ENCODE measurements around the gene JUP. TPM values are rescaled to one million over a fixed set of nuclear protein-coding genes. Genes with fewer than 3 reads are reported as not detected.

Gene JUP
- total and polyA plus RNA-seq, 2 of the 13 experiments (the other 11 are each of a cell fraction or from before 2014, with no cell fraction given) = 12.1 to 20.6 TPM

DNA sequence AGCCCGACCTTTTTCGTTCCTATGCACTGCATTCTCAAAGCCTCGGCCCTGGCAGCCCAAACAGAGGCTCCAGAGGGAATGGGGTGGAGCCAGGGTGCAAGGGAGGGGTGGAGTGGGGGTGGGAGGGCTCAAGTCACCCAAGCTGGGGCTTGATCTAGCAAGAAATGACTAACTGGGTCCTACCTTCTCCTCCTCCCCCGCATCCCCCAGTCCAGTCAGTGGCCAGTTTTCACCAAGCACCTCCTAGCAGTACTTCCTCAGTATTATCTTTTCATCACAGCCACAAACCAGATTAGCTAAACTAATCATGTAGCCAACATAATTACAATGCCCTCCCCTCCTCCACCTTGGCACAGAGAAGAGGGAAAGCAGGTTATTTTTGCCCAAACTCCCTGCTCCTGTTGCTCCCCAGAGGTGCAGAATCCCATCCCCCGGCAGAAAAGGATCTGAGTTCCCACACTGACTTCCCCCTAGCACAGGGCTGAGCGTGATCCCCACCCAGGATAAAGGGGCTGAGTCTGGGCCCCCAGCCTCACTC lies 2.2 kb downstream of the JUP start:
- Histone ChIP-seq H3K4me2 (ENCODE audit: low read depth, low read length) (no peak overlapping the region), H3K36me3 (replicated peaks in 1 of 2; ENCODE audit: control insufficient read depth in 1 of 2, insufficient read depth in 2 of 2, low read length in 2 of 2) (no peaks in the 10 kb centered on the region), H4K20me1 (ENCODE audit: insufficient read depth, low read length) (peaks cover 3% of the 10 kb centered on the region), H3K4me1 (ENCODE audit: insufficient read depth, low read length) (peaks cover 34% of the 10 kb centered on the region), H3K27ac (ENCODE audit: extremely low read length, insufficient read depth, low read length) (no peak overlapping the region), H3K27me3 (ENCODE audit: control insufficient read depth in 1 of 2, insufficient read depth in 2 of 2, low read length in 2 of 2) (no peaks in the 10 kb centered on the region), H3K9ac (ENCODE audit: insufficient read depth, low read depth, low read length) (no peak overlapping the region), H2AFZ (ENCODE audit: low read length) (no peak overlapping the region), H3K4me3 (replicated peaks in 1 of 3; ENCODE audit: insufficient read depth in 1 of 3, low read depth in 2 of 3, low read length in 3 of 3) (no peak overlapping the region), H3K9me3 (ENCODE audit: low read length) (no peaks in the 10 kb centered on the region), H3K79me2 (ENCODE audit: insufficient read depth, low read length) (peaks cover 6% of the 10 kb centered on the region)
- TF ChIP-seq ZNF569 (CRISPR knock-in tag; IDR thresholded peaks at IDR 0.05; ENCODE audit: borderline replicate concordance) (no peak), ZNF143 (CRISPR knock-in tag; IDR thresholded peaks at IDR 0.05) (no peak), HCFC1 (IDR thresholded peaks at IDR 0.05; ENCODE audit: low read depth, low read length) (no peak), ZNF776 (CRISPR knock-in tag; IDR thresholded peaks at IDR 0.05) (no peak), IKZF5 (CRISPR knock-in tag; IDR thresholded peaks at IDR 0.05) (no peak), SP4 (CRISPR knock-in tag; IDR thresholded peaks at IDR 0.05) (no peak), DNMT3B (CRISPR knock-in tag; conservative IDR thresholded peaks at IDR 0.05) (no peak), KLF11 (CRISPR knock-in tag; IDR thresholded peaks at IDR 0.05) (no peak), KDM3A (CRISPR knock-in tag; IDR thresholded peaks at IDR 0.05; ENCODE audit: low read depth) (no peak), SIX4 (CRISPR knock-in tag; IDR thresholded peaks at IDR 0.05) (no peak), ZFP1 (CRISPR knock-in tag; IDR thresholded peaks at IDR 0.05) (no peak), ZNF343 (CRISPR knock-in tag; IDR thresholded peaks at IDR 0.05) (no peak)
- TF ChIP-seq, protein P1, sequence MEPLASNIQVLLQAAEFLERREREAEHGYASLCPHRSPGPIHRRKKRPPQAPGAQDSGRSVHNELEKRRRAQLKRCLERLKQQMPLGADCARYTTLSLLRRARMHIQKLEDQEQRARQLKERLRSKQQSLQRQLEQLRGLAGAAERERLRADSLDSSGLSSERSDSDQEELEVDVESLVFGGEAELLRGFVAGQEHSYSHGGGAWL (CRISPR knock-in tag; IDR thresholded peaks at IDR 0.05) = no peak
- TF ChIP-seq, protein P2, sequence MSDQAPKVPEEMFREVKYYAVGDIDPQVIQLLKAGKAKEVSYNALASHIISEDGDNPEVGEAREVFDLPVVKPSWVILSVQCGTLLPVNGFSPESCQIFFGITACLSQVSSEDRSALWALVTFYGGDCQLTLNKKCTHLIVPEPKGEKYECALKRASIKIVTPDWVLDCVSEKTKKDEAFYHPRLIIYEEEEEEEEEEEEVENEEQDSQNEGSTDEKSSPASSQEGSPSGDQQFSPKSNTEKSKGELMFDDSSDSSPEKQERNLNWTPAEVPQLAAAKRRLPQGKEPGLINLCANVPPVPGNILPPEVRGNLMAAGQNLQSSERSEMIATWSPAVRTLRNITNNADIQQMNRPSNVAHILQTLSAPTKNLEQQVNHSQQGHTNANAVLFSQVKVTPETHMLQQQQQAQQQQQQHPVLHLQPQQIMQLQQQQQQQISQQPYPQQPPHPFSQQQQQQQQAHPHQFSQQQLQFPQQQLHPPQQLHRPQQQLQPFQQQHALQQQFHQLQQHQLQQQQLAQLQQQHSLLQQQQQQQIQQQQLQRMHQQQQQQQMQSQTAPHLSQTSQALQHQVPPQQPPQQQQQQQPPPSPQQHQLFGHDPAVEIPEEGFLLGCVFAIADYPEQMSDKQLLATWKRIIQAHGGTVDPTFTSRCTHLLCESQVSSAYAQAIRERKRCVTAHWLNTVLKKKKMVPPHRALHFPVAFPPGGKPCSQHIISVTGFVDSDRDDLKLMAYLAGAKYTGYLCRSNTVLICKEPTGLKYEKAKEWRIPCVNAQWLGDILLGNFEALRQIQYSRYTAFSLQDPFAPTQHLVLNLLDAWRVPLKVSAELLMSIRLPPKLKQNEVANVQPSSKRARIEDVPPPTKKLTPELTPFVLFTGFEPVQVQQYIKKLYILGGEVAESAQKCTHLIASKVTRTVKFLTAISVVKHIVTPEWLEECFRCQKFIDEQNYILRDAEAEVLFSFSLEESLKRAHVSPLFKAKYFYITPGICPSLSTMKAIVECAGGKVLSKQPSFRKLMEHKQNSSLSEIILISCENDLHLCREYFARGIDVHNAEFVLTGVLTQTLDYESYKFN (CRISPR knock-in tag; conservative IDR thresholded peaks at IDR 0.05) = no peak
- TF ChIP-seq, protein P3, sequence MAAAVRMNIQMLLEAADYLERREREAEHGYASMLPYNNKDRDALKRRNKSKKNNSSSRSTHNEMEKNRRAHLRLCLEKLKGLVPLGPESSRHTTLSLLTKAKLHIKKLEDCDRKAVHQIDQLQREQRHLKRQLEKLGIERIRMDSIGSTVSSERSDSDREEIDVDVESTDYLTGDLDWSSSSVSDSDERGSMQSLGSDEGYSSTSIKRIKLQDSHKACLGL (CRISPR knock-in tag; IDR thresholded peaks at IDR 0.05) = no peak
- ATAC-seq = no peak
- WGBS (ENCODE audit: low lambda C conversion rate) = 93% methylated on average over 6 of the region's 6 CpGs
- ChIA-PET POLR2A (interaction anchor here (0.7 to 3.5 kb wide), 4 partner anchors 11 to 96 kb away, joined by 5 to 86 read pairs (median 19); partner anchors contain the start of gene EIF1), CTCF (ENCODE audit: low intra/inter-chr PET ratio, low total read pairs) (no interaction called here)
- BruUV-seq (replicated peaks) = no TSS peak
- in situ Hi-C loops (cut with HindIII; ENCODE audit: extremely low pct_ligation_motif_present, low pct_unique_long_range_greater_than_20kb) = no loop called here
- intact Hi-C loops (cut with micrococcal nuclease; ENCODE audit: unreplicated experiment) = no loop called here
- FAIRE-seq = no peak
- no peak for DNase-seq (ENCODE audit: low spot score)
